OCI-LY1 (cell line): ENCODE measurements around the gene SRP9.
"Not testable (repeated sequence)": the region's sequence is repeated elsewhere in the genome, so short reads cannot be mapped to it uniquely, and the experiment has no call there.

Source experiments
- H2AFZ ChIP-seq: fragments of 200-600 bp; sonication (generic), shearing (Covaris generic); 2 replicates; pipeline ENCODE4 v1.6.0; 2014; ENCODE audit warnings: antibody characterized with exemption, mild to moderate bottlenecking, low read length
- H3F3A ChIP-seq: fragments of 200-600 bp; sonication (generic), shearing (Covaris generic); 2 replicates; pipeline ENCODE4 v1.6.0; 2014; ENCODE audit warnings: mild to moderate bottlenecking, antibody characterized with exemption, low read length, moderate library complexity; ENCODE audit not compliant: insufficient read depth
- H3K27ac ChIP-seq: fragments of 200-600 bp; sonication (generic); 2 replicates; pipeline ENCODE4 v1.5.1; 2014; ENCODE audit warnings: low read length, mixed run types, mild to moderate bottlenecking, low read depth; ENCODE audit not compliant: poor library complexity, severe bottlenecking
- H3K27me3 ChIP-seq: fragments of 200-600 bp; sonication (generic); 2 replicates; pipeline ENCODE4 v1.6.0; 2014; ENCODE audit warnings: antibody characterized with exemption, mild to moderate bottlenecking, low read length, moderate library complexity; ENCODE audit not compliant: insufficient read depth
- H3K36me3 ChIP-seq: fragments of 200-600 bp; sonication (generic); 2 replicates; pipeline ENCODE4 v1.6.1; 2014; ENCODE audit warnings: mild to moderate bottlenecking, antibody characterized with exemption, low read length, moderate library complexity, mixed read lengths; ENCODE audit not compliant: insufficient read depth
- H3K4me1 ChIP-seq: fragments of 200-600 bp; sonication (generic); 2 replicates; pipeline ENCODE4 v1.5.1; 2014; ENCODE audit warnings: mild to moderate bottlenecking, low read length, moderate library complexity; ENCODE audit not compliant: insufficient read depth, severe bottlenecking
- H3K4me2 ChIP-seq: fragments of 200-600 bp; sonication (generic), shearing (Covaris generic); 2 replicates; pipeline ENCODE4 v1.6.1; 2014; ENCODE audit warnings: low read length
- H3K4me3 ChIP-seq: fragments of 200-600 bp; sonication (generic); 2 replicates; pipeline ENCODE4 v1.5.1; 2014; ENCODE audit warnings: low read length, low read depth, mild to moderate bottlenecking, mixed read lengths; ENCODE audit not compliant: poor library complexity, severe bottlenecking
- H3K79me2 ChIP-seq: fragments of 200-600 bp; shearing (Covaris generic); 2 replicates; pipeline ENCODE4 v1.6.1; 2016; ENCODE audit warnings: mixed run types, low read length, mixed read lengths; ENCODE audit not compliant: insufficient read depth
- H3K9ac ChIP-seq: fragments of 200-600 bp; sonication (generic), shearing (Covaris generic); 2 replicates; pipeline ENCODE4 v1.6.1; 2014; ENCODE audit warnings: mild to moderate bottlenecking, low read length, mixed read lengths
- H3K9me2 ChIP-seq: fragments of 200-600 bp; sonication (generic), shearing (Covaris generic); 2 replicates; pipeline ENCODE4 v1.6.1; 2014; ENCODE audit warnings: low read depth, mild to moderate bottlenecking, low read length, mixed read lengths
- H3K9me3 ChIP-seq: fragments of 200-600 bp; shearing (Covaris generic); 2 replicates; pipeline ENCODE4 v1.6.1; 2014; ENCODE audit warnings: low read length, mixed read lengths
- H4K20me1 ChIP-seq: fragments of 200-600 bp; sonication (generic), shearing (Covaris generic); 2 replicates; pipeline ENCODE4 v1.6.0; 2016; ENCODE audit warnings: mild to moderate bottlenecking, low read length; ENCODE audit not compliant: insufficient read depth
- CTCF ChIP-seq: fragments of 200-600 bp; sonication (generic), shearing (Covaris generic); IDR thresholded peaks from 2 replicates; pipeline ENCODE4 v1.5.1; 2017; ENCODE audit warnings: mild to moderate bottlenecking, antibody characterized with exemption, low read length, moderate library complexity, mixed read lengths
- EZH2 ChIP-seq: fragments of 200-600 bp; sonication (generic), shearing (Covaris generic); IDR thresholded peaks from 2 replicates; pipeline ENCODE4 v1.8.0; 2017; ENCODE audit warnings: borderline replicate concordance, mixed run types, mild to moderate bottlenecking, antibody characterized with exemption, low read length, moderate library complexity, mixed read lengths

Gene SRP9

GRCh38 chr1:225760531-225760930 lies 17.1 kb upstream of the SRP9 start:
- Histone ChIP-seq H3K79me2 (no peaks in the 10 kb centered on the region), H3F3A (no peaks in the 10 kb centered on the region), H3K9me2 (no peaks in the 10 kb centered on the region), H3K9me3 (no peaks in the 10 kb centered on the region), H3K27ac (no peak overlapping the region), H3K9ac (no peak overlapping the region), H2AFZ (no peak overlapping the region), H3K4me3 (no peak overlapping the region), H3K36me3 (no peaks in the 10 kb centered on the region), H3K27me3 (no peaks in the 10 kb centered on the region; the same call in 1 of the 2 replicates), H3K4me2 (no peak overlapping the region), H3K4me1 (no peaks in the 10 kb centered on the region), H4K20me1 (no peaks in the 10 kb centered on the region)
- TF ChIP-seq EZH2 (no peak), CTCF (no peak)

DNA sequence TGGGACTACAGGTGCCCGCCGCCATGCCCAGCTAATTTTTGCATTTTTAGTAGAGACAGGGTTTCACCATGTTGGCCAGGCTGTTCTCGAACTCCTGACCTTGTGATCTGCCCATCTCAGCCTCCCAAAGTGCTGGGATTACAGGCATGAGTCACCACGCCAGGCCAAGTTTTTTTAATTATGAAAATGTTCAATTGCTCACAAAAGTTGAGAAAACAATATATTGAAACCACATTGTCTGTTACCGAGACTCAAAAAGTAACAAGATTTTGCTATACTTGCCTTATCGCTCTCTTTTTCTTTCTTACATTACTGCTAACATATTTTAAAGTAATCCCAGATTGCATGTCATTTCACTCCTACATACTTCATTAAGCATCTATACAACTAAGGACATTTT lies 16.2 kb upstream of the SRP9 start:
- not testable (repeated sequence) for H3K9ac ChIP-seq, H3K4me2 ChIP-seq

GRCh38 chr1:225762002-225762441 lies 15.6 kb upstream of the SRP9 start:
- Histone ChIP-seq H3K9me2 (no peaks in the 10 kb centered on the region), H3K4me2 (no peak overlapping the region), H3K9me3 (no peaks in the 10 kb centered on the region), H3K79me2 (no peaks in the 10 kb centered on the region), H3K27me3 (no peaks in the 10 kb centered on the region; the same call in 1 of the 2 replicates), H3K9ac (no peak overlapping the region), H3K4me1 (no peaks in the 10 kb centered on the region), H3F3A (no peaks in the 10 kb centered on the region), H3K27ac (no peak overlapping the region), H4K20me1 (no peaks in the 10 kb centered on the region), H3K36me3 (no peaks in the 10 kb centered on the region), H3K4me3 (no peak overlapping the region), H2AFZ (no peak overlapping the region)
- TF ChIP-seq CTCF (no peak), EZH2 (no peak)

More for the DNA sequence above, 16.2 kb upstream of the SRP9 start:
- not testable (repeated sequence) for H2AFZ ChIP-seq, H3K4me1 ChIP-seq, H3K79me2 ChIP-seq, H3K9me3 ChIP-seq, H4K20me1 ChIP-seq, H3K4me3 ChIP-seq, H3F3A ChIP-seq, H3K27ac ChIP-seq, H3K9me2 ChIP-seq, H3K36me3 ChIP-seq, H3K27me3 ChIP-seq

- Histone ChIP-seq H3K9me3 (no peaks in the 10 kb centered on the region), H3K9me2 (no peaks in the 10 kb centered on the region), H3K4me1 (no peaks in the 10 kb centered on the region), H3K4me3 (no peak overlapping the region), H3F3A (no peaks in the 10 kb centered on the region), H3K9ac (no peak overlapping the region), H4K20me1 (no peaks in the 10 kb centered on the region), H3K27ac (no peak overlapping the region), H3K36me3 (no peaks in the 10 kb centered on the region), H2AFZ (no peak overlapping the region), H3K4me2 (no peak overlapping the region), H3K27me3 (no peaks in the 10 kb centered on the region; the same call in 1 of the 2 replicates), H3K79me2 (no peaks in the 10 kb centered on the region)
- TF ChIP-seq EZH2 (no peak), CTCF (no peak)
Observed at GRCh38 chr1:225762444-225762843, 15.2 kb upstream of the SRP9 start.
